Neuronal stem cell (in vitro differentiated cells): ENCODE data around the gene MICAL3.
A peak's percentile ranks its signal among the peaks of the same experiment; 100 is the strongest.

Experiments
- DNase-seq: peaks from one replicate; pipeline ENCODE4 v3.0.0-alpha.2; 2013; ENCODE audit warnings: low spot score
- H2AFZ ChIP-seq: one replicate; pipeline ENCODE4 v1.6.1; 2013; ENCODE audit warnings: mild to moderate bottlenecking, low read length, inconsistent platforms
- H2AK5ac ChIP-seq: 2 replicates; pipeline ENCODE4 v1.6.1; 2013; ENCODE audit warnings: low read depth, mild to moderate bottlenecking, inconsistent platforms, low read length, moderate library complexity, mixed read lengths
- H2BK120ac ChIP-seq: 2 replicates; pipeline ENCODE4 v1.6.1; 2013; ENCODE audit warnings: low read depth, mild to moderate bottlenecking, inconsistent platforms, low read length, moderate library complexity, mixed read lengths
- H2BK12ac ChIP-seq: one replicate; pipeline ENCODE4 v1.6.1; 2013; ENCODE audit warnings: low read length, inconsistent platforms
- H2BK15ac ChIP-seq: 2 replicates; pipeline ENCODE4 v1.6.1; 2013; ENCODE audit warnings: mild to moderate bottlenecking, low read length, inconsistent platforms, mixed read lengths
- H2BK5ac ChIP-seq: one replicate; pipeline ENCODE4 v1.6.1; 2013; ENCODE audit warnings: inconsistent platforms, mild to moderate bottlenecking, low read length, moderate library complexity
- H3K14ac ChIP-seq: one replicate; pipeline ENCODE4 v1.6.1; 2013; ENCODE audit warnings: low read length, inconsistent platforms
- H3K18ac ChIP-seq: 2 replicates; pipeline ENCODE4 v1.6.1; 2013; ENCODE audit warnings: low read length, inconsistent platforms
- H3K23ac ChIP-seq: 2 replicates; pipeline ENCODE4 v1.6.1; 2013; ENCODE audit warnings: low read depth, mild to moderate bottlenecking, mixed read lengths, low read length, inconsistent platforms; ENCODE audit not compliant: poor library complexity
- H3K27ac ChIP-seq: replicated peaks from 3 replicates; pipeline ENCODE4 v1.5.1; 2013; ENCODE audit warnings: low read length, inconsistent platforms
- H3K27me3 ChIP-seq, 3 experiments: 2 replicates each; pipeline ENCODE4 v1.6.1; 2013; ENCODE audit warnings: low read length in 3 of 3, mild to moderate bottlenecking in 2 of 3, inconsistent platforms in 1 of 3, low read depth in 1 of 3, mixed read lengths in 1 of 3, moderate library complexity in 1 of 3; ENCODE audit not compliant: control insufficient read depth in 3 of 3, insufficient read depth in 3 of 3
- H3K36me3 ChIP-seq, 2 donors: replicated peaks in 1 of 2; 2 replicates each; pipeline ENCODE4 v1.6.1; 2013; ENCODE audit warnings: low read length in 2 of 2; ENCODE audit not compliant: control insufficient read depth in 2 of 2, insufficient read depth in 2 of 2
- H3K4ac ChIP-seq: 2 replicates; pipeline ENCODE4 v1.6.1; 2013; ENCODE audit warnings: inconsistent platforms, mild to moderate bottlenecking, low read length, moderate library complexity
- H3K4me1 ChIP-seq, 2 donors: 1 replicate in 1 of 2; 2 replicates in 1 of 2; pipeline ENCODE4 v1.6.1; 2013; ENCODE audit warnings: low read length in 2 of 2, low read depth in 1 of 2; ENCODE audit not compliant: control insufficient read depth in 2 of 2, insufficient read depth in 1 of 2
- H3K4me2 ChIP-seq: one replicate; pipeline ENCODE4 v1.6.1; 2013; ENCODE audit warnings: mild to moderate bottlenecking, low read length, inconsistent platforms; ENCODE audit not compliant: insufficient read depth, poor library complexity, severe bottlenecking
- H3K4me3 ChIP-seq, 2 donors: 2 replicates each; pipeline ENCODE4 v1.5.1; 2013; ENCODE audit warnings: low read length in 2 of 2, mild to moderate bottlenecking in 2 of 2, inconsistent platforms in 1 of 2, moderate library complexity in 1 of 2
- H3K79me1 ChIP-seq: one replicate; pipeline ENCODE4 v1.6.1; 2013; ENCODE audit warnings: low read depth, mild to moderate bottlenecking, inconsistent platforms, low read length, moderate library complexity
- H3K9ac ChIP-seq: one replicate; pipeline ENCODE4 v1.6.1; 2013; ENCODE audit warnings: mild to moderate bottlenecking, low read depth, low read length, inconsistent platforms; ENCODE audit not compliant: poor library complexity
- H3K9me3 ChIP-seq, 2 donors: replicated peaks in 1 of 2; 2 replicates each; pipeline versions ENCODE3 to v1.6.1; 2013; ENCODE audit warnings: low read length in 2 of 2, mild to moderate bottlenecking in 2 of 2, inconsistent platforms in 1 of 2, low read depth in 1 of 2, mixed read lengths in 1 of 2, moderate library complexity in 1 of 2; ENCODE audit not compliant: control insufficient read depth in 2 of 2, insufficient read depth in 1 of 2
- H4K8ac ChIP-seq: one replicate; pipeline ENCODE4 v1.6.1; 2013; ENCODE audit warnings: low read depth, mild to moderate bottlenecking, inconsistent platforms, low read length, moderate library complexity
- H4K91ac ChIP-seq: one replicate; pipeline ENCODE4 v1.6.1; 2013; ENCODE audit warnings: low read length, low read depth, mild to moderate bottlenecking, inconsistent platforms; ENCODE audit not compliant: poor library complexity
- WGBS, 2 donors: extraction: QIAGEN DNeasy Blood & Tissue Kit; methylation state at CpG; one replicate each; pipeline ENCODE4 v1.1.7; 2013; ENCODE audit warnings: missing lambda C conversion rate in 2 of 2, mixed read lengths in 1 of 2; ENCODE audit not compliant: insufficient read length in 2 of 2, insufficient replicate concordance in 1 of 2; ENCODE audit errors: extremely low coverage in 2 of 2; 5-methylcytosine and 5-hydroxymethylcytosine counted together

MICAL3 gene

DNA sequence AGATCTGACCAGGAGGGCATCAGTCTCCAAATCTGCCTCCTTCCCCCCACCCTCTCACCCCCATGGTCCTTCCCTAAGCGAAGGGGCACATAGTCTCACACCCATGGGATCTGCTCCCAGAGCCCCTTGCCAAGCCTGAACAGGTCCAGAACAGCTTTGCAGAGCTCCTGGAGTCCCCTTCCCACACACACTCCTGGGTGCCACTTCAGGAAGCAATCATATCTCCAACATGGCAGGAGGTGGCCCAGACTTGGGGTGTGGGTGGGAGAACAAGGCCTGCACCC is 63.0 kb downstream of the MICAL3 start:
- H3K4ac ChIP-seq = no peak overlapping the region
- no peak overlapping the region for H2BK12ac ChIP-seq
- H3K79me1 ChIP-seq = peaks cover 10% of the 10 kb centered on the region
- no peaks in the 10 kb centered on the region for H3K36me3 ChIP-seq
- no peaks in the 10 kb centered on the region for H3K27me3 ChIP-seq
- H2BK15ac ChIP-seq = no peak overlapping the region
- DNase-seq = no peak
- no peak overlapping the region for H3K23ac ChIP-seq
- no peak overlapping the region for H2AK5ac ChIP-seq
- H3K4me3 ChIP-seq = no peak overlapping the region
- H3K4me2 ChIP-seq = no peak overlapping the region
- H3K14ac ChIP-seq = no peak overlapping the region
- no peak overlapping the region for H2AFZ ChIP-seq
- H3K27ac ChIP-seq = no peak overlapping the region
- H3K9me3 ChIP-seq = no peaks in the 10 kb centered on the region
- H4K91ac ChIP-seq = no peak overlapping the region
- no peak overlapping the region for H3K9ac ChIP-seq
- peaks cover 9 to 25% of the 10 kb centered on the region in 2 donors for H3K4me1 ChIP-seq
- WGBS, 2 donors = no CpG with 5 or more reads among the region's 1 CpG
- H2BK120ac ChIP-seq = no peak overlapping the region
- no peak overlapping the region for H2BK5ac ChIP-seq
- H4K8ac ChIP-seq = no peak overlapping the region
- H3K18ac ChIP-seq = peak overlapping the region; percentile 67

DNA sequence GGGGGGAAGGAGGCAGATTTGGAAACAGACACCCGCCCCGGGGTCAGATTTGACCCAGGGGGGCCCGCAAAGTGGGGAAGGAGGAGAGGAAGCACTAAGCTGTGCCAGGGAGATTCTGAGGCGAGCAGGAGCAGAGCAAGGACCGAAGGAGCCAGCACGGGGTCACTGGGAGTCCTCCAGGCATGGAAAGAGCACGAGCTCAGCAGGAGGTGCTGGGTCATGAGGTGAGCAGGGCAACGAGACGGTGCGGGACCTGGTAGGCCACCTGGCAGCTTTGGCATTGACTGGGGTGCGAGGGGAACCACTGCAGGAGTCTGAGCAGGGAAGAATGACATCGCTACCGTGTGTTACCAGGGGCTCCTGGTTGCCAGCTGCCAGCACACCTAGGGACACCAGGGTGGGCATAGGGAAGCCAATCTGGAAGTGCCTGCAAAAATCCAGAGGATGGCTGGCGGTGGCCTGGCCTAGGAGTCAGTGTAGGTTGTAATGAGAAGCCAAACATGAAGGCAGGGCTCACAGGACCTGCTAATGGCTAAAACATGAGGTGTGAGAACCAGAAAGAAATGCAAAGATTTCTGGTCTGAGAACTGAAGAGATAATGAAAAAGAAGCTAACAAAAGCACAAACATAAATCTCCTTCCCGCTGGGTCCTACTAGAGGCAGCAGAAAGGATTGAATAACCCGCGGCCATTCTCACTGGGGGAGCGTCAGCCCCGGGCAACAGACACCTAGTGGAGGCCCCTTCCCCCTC is 63.5 kb downstream of the MICAL3 start:
- H2AK5ac ChIP-seq = peak overlapping the region; percentile 67
- H2BK15ac ChIP-seq = no peak overlapping the region
- H2BK120ac ChIP-seq = no peak overlapping the region
- no peaks in the 10 kb centered on the region for H3K9me3 ChIP-seq
- H2AFZ ChIP-seq = no peak overlapping the region
- no CpG with 5 or more reads among the region's 19 CpGs for WGBS, 2 donors
- H4K8ac ChIP-seq = peak overlapping the region; percentile 67
- H3K4ac ChIP-seq = no peak overlapping the region
- H3K4me2 ChIP-seq = no peak overlapping the region
- H3K14ac ChIP-seq = peak overlapping the region; percentile 96
- peak overlapping the region; percentile 52 for H3K18ac ChIP-seq
- no peak for DNase-seq
- H3K79me1 ChIP-seq = peaks cover 10% of the 10 kb centered on the region
- H3K36me3 ChIP-seq = no peaks in the 10 kb centered on the region
- H3K23ac ChIP-seq = peak overlapping the region; percentile 49
- H2BK5ac ChIP-seq = no peak overlapping the region
- no peak overlapping the region for H4K91ac ChIP-seq
- no peak overlapping the region for H3K9ac ChIP-seq
- peaks cover 9 to 25% of the 10 kb centered on the region in 2 donors for H3K4me1 ChIP-seq
- H3K4me3 ChIP-seq = no peak overlapping the region
- H3K27me3 ChIP-seq = no peaks in the 10 kb centered on the region
- H2BK12ac ChIP-seq = no peak overlapping the region
- H3K27ac ChIP-seq = peak overlapping the region; percentile 16

DNA sequence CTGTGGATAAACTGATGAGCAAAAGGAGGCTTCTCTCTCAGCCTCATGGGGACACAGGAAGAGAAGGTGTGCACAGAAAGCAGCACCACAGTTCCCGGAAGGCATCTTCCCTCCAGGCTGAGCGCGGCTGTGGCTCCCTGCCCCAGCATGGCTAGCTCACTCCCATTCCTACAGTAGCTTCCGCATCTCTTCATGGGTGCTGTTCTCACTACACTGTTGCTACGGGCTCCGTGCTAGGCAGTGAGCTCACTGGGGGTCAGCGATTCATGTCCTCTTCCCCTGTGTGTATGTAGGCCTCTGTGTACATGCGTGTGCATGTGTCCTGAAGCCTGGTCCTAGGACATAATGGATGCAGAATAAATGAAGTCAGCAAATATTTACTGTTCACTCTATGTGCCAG is 64.3 kb downstream of the MICAL3 start:
- Histone ChIP-seq H3K23ac (peak overlapping the region; percentile 35), H4K8ac (no peak overlapping the region), H3K4me2 (no peak overlapping the region), H3K14ac (peak overlapping the region; percentile 14), H2AK5ac (no peak overlapping the region), H3K18ac (peak overlapping the region; percentile 73), H3K27me3 (no peaks in the 10 kb centered on the region), H2BK15ac (no peak overlapping the region), H3K9me3 (no peaks in the 10 kb centered on the region), H3K79me1 (peaks cover 10% of the 10 kb centered on the region), H3K4ac (no peak overlapping the region), H3K4me1 (peaks cover 9 to 29% of the 10 kb centered on the region in 2 donors), H2BK5ac (no peak overlapping the region), H3K4me3 (no peak overlapping the region), H4K91ac (no peak overlapping the region), H3K36me3 (no peaks in the 10 kb centered on the region), H2AFZ (no peak overlapping the region), H3K9ac (no peak overlapping the region), H3K27ac (no peak overlapping the region), H2BK120ac (no peak overlapping the region), H2BK12ac (no peak overlapping the region)
- no peak for DNase-seq
- WGBS, 2 donors = no CpG with 5 or more reads among the region's 8 CpGs

DNA sequence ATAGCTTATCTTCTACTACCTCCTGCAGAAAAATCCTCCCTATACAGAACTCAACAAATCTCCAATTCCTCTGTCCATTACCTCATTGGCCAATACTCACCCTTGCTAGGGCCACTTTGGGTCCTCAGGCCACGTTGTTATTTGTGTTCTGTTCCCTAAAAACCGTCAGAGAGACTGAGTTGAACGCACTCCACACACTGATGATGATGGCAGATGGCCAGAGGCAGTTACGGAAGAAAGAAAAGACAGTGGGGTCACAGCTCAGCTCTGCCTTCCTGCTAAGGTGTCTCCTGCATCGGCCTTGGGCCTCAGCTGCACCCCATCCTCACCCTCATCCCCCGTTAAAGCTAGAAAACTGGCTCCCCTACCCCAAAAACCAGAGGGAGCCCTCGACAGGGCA is 66.2 kb downstream of the MICAL3 start:
- no peaks in the 10 kb centered on the region for H3K36me3 ChIP-seq
- H2BK5ac ChIP-seq = no peak overlapping the region
- H3K9me3 ChIP-seq = no peaks in the 10 kb centered on the region
- H2AK5ac ChIP-seq = no peak overlapping the region
- no peak overlapping the region for H3K4me2 ChIP-seq
- H2BK15ac ChIP-seq = no peak overlapping the region
- no peak overlapping the region for H2BK12ac ChIP-seq
- no peak overlapping the region for H3K14ac ChIP-seq
- H3K4me3 ChIP-seq = no peak overlapping the region
- no peak overlapping the region for H2AFZ ChIP-seq
- H4K91ac ChIP-seq = no peak overlapping the region
- H2BK120ac ChIP-seq = no peak overlapping the region
- no peak overlapping the region for H3K27ac ChIP-seq
- H3K18ac ChIP-seq = peak overlapping the region; percentile 3
- no peaks in the 10 kb centered on the region for H3K27me3 ChIP-seq
- H3K4ac ChIP-seq = no peak overlapping the region
- H3K9ac ChIP-seq = no peak overlapping the region
- peaks cover 6% of the 10 kb centered on the region for H3K79me1 ChIP-seq
- H3K4me1 ChIP-seq = peaks cover 0 to 17% of the 10 kb centered on the region in 2 donors
- peak overlapping the region; percentile 46 for H3K23ac ChIP-seq
- DNase-seq = no peak
- H4K8ac ChIP-seq = no peak overlapping the region
- whole genome bisulfite sequencing, 2 donors = no CpG with 5 or more reads among the region's 7 CpGs
